NCI-H510A treated with DMSO at 0.1 percent for 48 hours (cell line): ENCODE measurements around the gene LDLRAD2.

Experiments
- DNase-seq: peaks from one replicate; lab custom pipeline; 2025; lab: John Stamatoyannopoulos, UW

Gene LDLRAD2

DNA sequence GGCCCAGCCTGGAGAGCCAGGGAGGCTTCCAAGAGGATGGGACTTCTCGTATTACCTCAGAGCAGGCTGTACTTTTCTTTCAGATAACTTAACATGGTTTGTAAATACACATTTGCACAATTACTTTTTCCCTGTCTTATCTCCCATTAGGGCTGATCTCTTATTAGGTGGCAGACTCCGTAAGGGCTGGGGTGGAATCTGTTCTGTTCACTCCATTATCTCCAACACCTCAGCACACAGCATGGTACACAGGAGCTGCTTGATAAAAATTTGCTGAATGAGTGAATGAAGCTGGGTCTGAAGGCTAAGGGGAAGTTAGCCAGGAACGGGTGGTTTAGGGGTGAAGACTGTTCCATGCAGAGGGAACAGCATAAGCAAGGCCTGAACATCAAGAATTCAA, 48.9 kb downstream of the LDLRAD2 start:
- DNase-seq = no peak

DNA sequence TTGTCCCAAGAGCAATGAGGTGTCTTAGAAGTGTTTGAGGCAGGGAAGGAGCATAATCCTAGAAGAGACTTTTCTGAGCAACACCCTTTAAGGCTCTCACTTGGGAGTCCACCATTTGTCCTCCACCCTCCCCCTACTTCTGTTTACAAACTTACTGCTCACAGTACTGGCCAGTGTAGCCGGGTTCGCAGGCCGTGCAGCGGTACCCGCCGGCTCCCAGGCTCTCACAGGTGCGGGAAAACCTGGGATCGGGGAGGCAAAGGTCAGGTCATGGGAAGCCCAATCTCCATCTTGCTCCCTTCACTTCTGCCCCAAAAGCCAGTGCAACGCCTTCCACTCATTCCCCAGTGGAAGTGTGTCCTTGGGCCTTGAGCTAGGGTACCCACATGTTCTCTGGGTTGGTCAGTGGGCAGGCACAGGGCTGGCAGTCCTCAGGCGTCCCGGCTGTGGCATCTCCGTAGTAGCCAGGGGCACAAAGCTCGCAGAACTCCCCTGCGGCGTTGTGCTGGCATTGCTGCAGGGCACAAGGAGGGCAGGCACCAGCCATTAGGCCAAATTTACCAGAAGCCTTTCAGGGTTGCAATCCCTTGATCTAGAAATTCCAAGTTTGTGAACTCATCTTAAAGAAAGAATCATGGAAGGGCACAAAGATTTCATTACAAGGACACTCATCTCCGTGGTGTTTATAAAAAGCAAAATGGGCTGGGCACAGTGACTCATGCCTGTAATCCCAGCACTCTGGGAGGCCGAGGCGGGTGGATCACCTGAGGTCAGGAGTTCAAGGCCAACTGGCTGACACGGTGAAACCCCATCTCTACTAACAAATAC, 49.8 kb downstream of the LDLRAD2 start:
- no peak for DNase-seq

DNA sequence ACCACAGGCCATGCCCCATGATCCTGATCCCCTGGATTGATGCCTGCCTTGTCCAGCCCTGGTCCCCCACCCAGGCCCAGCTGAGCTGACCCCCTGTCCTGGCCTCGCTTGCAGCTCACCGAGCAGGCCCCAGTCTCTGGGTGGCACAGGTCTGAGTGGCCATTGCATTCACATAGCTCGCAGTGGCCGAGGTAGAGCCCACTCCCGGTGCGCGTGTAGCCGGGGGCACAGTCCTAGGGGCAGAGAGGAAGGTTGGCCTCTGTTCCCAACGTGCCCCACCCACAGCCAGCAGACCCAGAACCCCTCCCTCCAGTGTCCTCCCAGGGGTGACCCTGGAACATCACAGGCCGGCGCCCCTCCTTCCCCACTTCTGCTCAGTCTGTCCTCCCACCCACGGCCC, 51.9 kb downstream of the LDLRAD2 start:
- no peak for DNase-seq

DNA sequence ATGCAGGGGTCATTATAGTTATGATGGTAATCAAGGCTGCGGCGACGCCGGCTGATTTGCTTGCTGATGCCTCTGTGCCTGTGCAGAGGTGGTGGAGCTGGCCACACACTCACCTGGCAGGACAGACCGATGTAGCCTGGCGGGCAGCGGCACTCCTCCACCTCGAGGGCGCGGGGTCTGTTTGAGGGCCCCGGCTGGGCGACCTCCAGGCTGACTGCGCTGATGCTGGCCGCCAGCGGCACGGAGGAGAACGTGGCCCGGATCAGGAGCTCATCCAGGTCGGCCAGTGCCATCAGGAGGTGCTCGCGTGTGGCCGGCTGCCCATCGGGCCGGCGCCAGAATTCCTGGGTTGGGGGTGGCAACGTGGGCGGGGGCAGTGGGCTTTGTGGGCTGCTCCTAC, 52.7 kb downstream of the LDLRAD2 start:
- DNase-seq = no peak

DNA sequence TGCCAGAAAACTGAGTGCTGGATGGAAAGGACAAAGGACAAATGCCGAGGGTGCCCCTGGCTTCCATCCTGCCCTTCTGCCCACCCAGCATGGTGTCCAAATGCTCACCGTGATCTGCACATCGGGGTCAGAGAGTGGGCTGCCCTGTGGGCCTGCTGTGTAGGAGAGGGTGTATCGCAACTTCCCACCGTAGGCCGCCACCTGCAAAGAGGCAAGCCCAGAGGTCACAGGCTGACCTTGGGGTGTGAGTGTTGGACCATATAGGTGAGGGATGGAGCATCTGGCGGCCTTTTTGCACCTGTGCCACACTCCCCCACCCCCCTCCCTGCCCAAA, 53.5 kb downstream of the LDLRAD2 start:
- DNase-seq = no peak

- peak; percentile 57 for DNase-seq
Measured at GRCh38 chr1:21865943-21866706, 54.1 kb downstream of the LDLRAD2 start.

GRCh38 chr1:21866707-21867043, 54.6 kb downstream of the LDLRAD2 start:
- no peak for DNase-seq

GRCh38 chr1:21867451-21867996, 55.5 kb downstream of the LDLRAD2 start:
- DNase-seq = peak; percentile 15

DNA sequence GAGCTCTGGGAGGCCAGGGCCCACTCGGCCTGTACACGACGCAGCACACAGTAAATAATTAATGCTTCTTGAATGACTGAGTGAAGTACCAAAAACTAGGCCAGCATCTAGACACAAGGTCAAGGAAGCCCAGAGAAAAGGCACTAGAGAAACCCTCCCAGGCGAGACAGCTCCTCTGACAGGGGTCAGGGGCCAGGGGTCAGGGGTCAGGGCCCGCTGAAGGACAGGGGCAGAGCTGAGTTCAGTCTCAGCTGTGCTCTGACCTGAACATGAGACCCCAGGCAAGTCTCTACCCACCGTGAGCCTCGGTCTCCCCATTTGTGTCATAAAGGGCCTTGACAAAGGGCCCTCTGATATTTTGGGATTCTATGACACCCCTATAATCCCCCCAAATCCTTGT, 56.4 kb downstream of the LDLRAD2 start:
- no peak for DNase-seq

DNA sequence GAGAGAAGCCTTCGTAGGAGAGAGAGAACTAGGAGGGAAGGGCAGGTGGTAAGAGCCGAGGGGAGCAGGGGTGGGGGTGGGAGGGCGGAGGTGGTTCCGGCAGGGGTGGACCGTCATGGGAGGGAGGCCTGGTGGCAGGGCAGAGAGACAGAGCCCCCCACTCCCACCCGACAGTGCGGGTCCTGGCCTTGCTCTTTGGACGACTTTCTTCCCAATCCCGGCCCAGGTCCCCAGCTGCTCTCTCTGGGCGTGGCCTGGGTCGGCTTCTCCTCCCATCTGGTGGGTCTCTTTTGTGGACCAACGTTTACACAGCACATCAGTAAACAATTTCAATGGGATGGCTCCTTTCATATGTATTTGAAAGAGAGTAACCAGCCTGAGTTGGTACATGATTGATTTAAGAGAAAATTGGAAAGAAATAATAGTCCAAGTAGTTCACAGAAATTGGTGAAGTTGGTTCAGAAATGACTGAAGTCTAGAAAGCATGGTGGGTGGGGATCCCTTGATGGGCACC, 56.9 kb downstream of the LDLRAD2 start:
- peak; percentile 59 for DNase-seq

DNA sequence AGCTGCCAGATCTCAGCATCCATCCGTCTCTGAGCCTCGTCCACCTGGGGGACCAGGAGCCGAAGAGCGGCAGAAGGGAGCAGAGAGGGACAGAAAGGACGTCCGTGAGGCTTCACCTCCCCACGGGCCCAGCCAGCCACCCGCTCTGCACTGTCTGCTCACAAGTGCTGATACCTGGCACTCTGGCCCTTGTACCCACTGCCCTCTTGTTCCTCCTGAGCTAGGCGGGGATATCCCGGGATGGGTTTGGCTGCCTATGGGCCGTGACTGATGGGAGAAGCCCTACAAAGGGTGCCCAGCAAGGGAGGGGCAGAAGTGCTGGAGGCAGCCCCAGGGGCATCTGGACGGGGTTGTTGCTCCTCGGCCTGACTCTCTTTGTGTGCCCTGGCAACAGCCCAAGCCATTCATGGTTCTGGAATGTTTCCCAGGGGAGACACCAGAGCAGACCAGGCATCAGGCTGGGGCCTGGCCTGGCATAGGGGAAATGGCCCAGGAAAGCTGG, 57.6 kb downstream of the LDLRAD2 start:
- DNase-seq = peak; percentile 39

GRCh38 chr1:21870611-21871010, 58.5 kb downstream of the LDLRAD2 start:
- no peak for DNase-seq

DNA sequence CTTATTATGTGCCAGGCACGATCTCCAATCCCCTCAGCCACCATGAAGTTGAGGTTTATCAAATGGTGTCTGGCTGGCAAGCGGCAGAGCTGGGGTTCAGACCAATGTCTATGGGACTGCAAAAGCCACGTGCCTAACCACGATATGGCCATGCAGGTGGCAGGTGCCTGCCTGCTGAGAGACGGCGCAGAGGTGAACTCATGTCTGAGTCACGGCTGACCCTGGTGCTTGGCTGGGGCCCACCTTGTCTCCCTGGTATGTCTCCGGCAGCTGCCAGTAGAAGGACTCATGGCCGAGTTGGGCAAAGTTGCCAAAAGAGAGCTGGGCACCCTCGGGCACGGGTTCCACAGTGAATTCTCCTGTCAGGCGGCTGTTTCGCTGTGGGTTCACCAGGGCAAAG, 59.9 kb downstream of the LDLRAD2 start:
- no peak for DNase-seq

DNA sequence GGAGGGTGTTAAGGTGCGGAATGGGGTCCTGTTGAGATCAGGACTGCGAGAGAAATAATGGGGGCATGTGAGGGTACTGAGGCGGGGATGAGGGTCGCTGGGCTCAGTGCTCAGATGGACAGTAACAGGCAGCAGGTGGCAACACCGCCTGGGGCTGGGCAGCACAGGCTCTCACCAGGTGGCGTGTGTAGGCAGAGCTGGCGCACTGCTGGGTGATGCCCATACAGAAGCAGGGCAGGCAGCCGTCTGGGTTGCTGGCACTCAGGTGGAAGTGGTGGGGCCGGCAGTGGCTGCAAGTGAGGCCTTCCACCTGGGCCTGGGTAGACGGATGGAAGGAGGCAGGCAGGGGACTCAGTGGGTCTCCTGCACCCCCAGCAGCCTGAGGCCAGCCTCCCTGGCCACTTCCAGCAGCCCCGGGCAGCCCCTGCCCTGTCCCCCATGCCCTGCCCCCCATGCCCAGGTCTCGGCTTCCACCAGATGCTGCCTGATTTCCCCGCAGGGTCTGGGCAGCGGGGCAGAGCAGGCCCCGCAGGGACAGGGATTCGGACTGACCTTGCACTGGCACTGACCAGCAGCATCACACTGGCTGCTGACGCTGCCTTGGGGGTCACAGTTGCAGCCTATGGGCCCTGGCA, 60.5 kb downstream of the LDLRAD2 start:
- no peak for DNase-seq

GRCh38 chr1:21873174-21873573, 61.1 kb downstream of the LDLRAD2 start:
- no peak for DNase-seq

DNA sequence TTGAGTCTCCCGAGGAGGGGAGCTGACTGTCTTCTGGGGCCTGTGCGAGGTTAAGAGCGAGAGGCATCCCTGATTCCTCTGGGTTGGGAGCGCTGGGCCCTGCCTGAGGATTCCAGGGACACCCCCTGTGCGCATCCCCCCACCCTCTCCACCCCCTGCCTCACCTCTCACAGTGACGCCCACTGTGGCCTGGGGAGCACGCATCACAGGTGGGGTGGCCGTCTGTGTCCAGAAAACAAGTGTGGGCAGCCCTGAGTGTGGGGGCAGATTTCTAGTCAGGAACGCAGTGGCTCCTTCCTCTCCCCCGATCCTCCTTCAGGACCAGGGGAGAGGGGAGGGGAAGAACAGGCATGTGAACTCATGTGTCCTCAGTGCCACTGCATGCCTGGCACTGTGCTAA, 61.7 kb downstream of the LDLRAD2 start:
- no peak for DNase-seq

- peak; percentile 66 for DNase-seq
Measured at GRCh38 chr1:21874328-21874727, 62.3 kb downstream of the LDLRAD2 start.
